Colonic mucosa (tissue), 4 donors: ENCODE results near the gene GNAT2. TPM values are rescaled to one million over a fixed set of nuclear protein-coding genes. Genes with fewer than 3 reads are reported as not detected.

Experiments used
- DNase-seq: peaks from one replicate; pipeline ENCODE4 v3.0.0-alpha.2; 2020
- H3K27ac ChIP-seq: fragments of 200-600 bp; one replicate; pipeline ENCODE4 v1.8.0; 2021
- H3K27me3 ChIP-seq: fragments of 200-600 bp; one replicate; pipeline ENCODE4 v1.8.0; 2021
- H3K36me3 ChIP-seq: fragments of 200-600 bp; one replicate; pipeline ENCODE4 v1.8.0; 2021
- H3K4me1 ChIP-seq: fragments of 200-600 bp; one replicate; pipeline ENCODE4 v1.8.0; 2021; ENCODE audit warnings: mild to moderate bottlenecking
- H3K4me3 ChIP-seq: fragments of 200-600 bp; one replicate; pipeline ENCODE4 v1.8.0; 2021
- H3K9ac ChIP-seq, 2 donors: one replicate each; pipeline ENCODE4 v1.7.0; 2013; ENCODE audit warnings: control low read depth in 2 of 2, low read depth in 2 of 2, low read length in 2 of 2
- H3K9me3 ChIP-seq: fragments of 200-600 bp; one replicate; pipeline ENCODE4 v1.8.0; 2021
- intact Hi-C: fragments of 100-400 bp; cut with DNase I; formaldehyde crosslinking; loops from one replicate; pipeline ENCODE4 v1.14.1; 2022
- total RNA-seq, 2 donors: library from RNA; stranded (reverse); fragmentation: NEBNext Ultra II Directional in 1 of 2; extraction: Animal tissue kit (Norgen Biotek cat#: 25700) in 1 of 2; gene quantifications; one replicate each; pipeline ENCODE4 v1.2.1, GENCODE V29; 2021
- TF ChIP-seq, protein P1 (sequence below): fragments of 200-600 bp; IDR thresholded peaks from one replicate; pipeline ENCODE4 v1.8.0; 2022; ENCODE audit warnings: antibody characterized with exemption, mild to moderate bottlenecking
- donor health status: healthy.
- donor health status: DM: no; HTN: no; CAD: no.
- donor health status: DM: no; HTN: no; CAD: no.

Gene GNAT2
- total RNA-seq, 2 donors from 2014 or later: 0.32 TPM; not detected in 1

DNA sequence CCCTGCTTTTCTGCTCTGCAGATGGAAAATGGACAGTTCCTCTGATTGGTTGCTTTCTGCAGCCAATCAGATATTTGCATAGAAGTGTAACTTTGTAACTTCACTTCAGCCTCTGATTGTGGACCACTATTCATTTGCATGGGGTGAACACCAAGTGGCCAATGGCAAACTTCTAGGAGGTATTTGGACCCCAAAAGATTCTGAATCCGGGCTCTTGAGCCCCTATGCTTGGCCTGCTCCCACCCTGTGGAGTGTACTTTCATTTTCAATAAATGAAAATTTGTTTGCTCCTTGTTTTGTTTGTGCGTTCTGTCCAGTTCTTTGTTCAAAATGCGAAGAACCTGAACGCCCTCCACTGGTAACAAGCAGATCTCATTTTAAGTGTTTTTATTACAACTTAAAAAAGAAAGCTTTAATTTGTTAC is 30.1 kb upstream of the GNAT2 start:
- no peaks in the 10 kb centered on the region for H3K4me1 ChIP-seq
- H3K4me3 ChIP-seq: no peak overlapping the region
- H3K36me3 ChIP-seq: no peaks in the 10 kb centered on the region
- no peak for DNase-seq
- no peaks in the 10 kb centered on the region for H3K27me3 ChIP-seq
- no peak overlapping the region for H3K9ac ChIP-seq
- TF ChIP-seq, protein P1, sequence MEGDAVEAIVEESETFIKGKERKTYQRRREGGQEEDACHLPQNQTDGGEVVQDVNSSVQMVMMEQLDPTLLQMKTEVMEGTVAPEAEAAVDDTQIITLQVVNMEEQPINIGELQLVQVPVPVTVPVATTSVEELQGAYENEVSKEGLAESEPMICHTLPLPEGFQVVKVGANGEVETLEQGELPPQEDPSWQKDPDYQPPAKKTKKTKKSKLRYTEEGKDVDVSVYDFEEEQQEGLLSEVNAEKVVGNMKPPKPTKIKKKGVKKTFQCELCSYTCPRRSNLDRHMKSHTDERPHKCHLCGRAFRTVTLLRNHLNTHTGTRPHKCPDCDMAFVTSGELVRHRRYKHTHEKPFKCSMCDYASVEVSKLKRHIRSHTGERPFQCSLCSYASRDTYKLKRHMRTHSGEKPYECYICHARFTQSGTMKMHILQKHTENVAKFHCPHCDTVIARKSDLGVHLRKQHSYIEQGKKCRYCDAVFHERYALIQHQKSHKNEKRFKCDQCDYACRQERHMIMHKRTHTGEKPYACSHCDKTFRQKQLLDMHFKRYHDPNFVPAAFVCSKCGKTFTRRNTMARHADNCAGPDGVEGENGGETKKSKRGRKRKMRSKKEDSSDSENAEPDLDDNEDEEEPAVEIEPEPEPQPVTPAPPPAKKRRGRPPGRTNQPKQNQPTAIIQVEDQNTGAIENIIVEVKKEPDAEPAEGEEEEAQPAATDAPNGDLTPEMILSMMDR: no peak
- no peak overlapping the region for H3K27ac ChIP-seq
- intact Hi-C loops: no loop called here
- H3K9me3 ChIP-seq: no peaks in the 10 kb centered on the region

DNA sequence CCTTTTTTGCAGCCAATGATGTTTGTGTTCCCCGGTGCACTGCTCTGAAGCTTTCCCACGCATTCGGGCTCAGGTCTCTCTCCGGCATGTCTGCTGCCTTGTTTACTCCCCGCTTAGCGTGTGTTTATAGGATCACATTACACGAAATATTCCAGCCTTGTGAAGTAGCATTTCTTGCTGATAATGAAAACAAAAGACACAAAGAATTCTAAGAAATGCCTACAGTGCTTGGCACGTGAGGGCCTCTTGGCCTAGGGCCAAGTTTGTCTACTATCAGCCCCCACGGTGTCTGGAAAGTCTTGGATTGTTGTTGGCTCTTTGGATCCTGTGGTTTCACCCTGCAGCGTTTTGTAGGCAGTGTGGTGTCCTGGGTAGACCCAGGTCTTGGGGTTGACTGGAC is 25.3 kb upstream of the GNAT2 start:
- H3K36me3 ChIP-seq: no peaks in the 10 kb centered on the region
- H3K4me1 ChIP-seq: peaks cover 4% of the 10 kb centered on the region
- no peaks in the 10 kb centered on the region for H3K27me3 ChIP-seq
- no peak overlapping the region for H3K27ac ChIP-seq
- DNase-seq: no peak
- TF ChIP-seq, protein P1: no peak
- no peaks in the 10 kb centered on the region for H3K9me3 ChIP-seq
- intact Hi-C loops: no loop called here
- H3K4me3 ChIP-seq: no peak overlapping the region
- H3K9ac ChIP-seq: no peak overlapping the region

DNA sequence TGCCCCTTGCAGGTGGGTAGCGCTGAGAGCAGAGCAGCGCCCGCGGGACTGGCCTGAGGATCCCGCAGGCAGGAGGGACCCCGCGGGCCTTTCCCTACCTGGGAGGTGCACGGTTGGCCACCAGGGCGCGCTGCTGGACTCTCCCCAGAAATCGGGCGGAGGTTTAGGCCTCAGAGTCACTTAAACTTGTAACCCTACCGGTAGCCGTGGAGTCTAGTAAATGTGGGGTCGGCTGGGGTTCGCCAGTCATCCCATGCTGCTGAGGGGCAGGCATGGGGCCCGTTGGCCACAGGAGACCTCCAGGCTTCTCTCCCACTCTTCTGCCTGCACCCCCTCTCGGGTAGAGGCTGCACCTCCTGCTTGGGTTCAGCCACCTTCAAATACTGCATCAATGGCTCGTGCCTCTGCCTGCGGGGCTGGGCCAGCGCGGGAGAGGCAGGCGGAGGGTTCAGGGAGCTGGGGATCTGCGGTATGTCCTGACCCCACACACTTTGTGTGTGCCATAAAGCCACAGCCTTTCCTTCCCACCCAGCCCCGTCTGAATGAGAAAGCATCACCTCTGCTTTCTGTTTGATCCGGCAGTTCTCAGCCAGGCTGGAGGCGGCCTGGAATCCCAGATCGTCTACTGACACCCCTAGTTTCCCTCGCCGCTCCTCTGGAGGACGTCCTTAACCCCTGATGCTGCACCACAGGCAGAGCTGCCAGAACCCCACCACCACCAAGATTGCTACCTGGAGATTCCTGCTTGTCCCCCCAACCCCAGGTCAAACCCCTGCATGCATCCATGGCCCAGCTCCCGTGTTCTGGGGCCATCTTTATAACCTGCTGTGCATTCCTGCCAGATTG is 24.2 kb upstream of the GNAT2 start:
- Histone ChIP-seq H3K4me1 (peaks cover 4% of the 10 kb centered on the region), H3K36me3 (no peaks in the 10 kb centered on the region), H3K9ac (peak overlapping the region in 1 of 2 donors; percentile 46), H3K27me3 (no peaks in the 10 kb centered on the region), H3K4me3 (no peak overlapping the region), H3K9me3 (no peaks in the 10 kb centered on the region), H3K27ac (no peak overlapping the region)
- TF ChIP-seq, protein P1: peak; percentile 91
- intact Hi-C loops: loop anchor here (2.0 kb wide), 1 partner anchor 129 kb away; no protein-coding TSS in a partner anchor
- peak; percentile 90 for DNase-seq

DNA sequence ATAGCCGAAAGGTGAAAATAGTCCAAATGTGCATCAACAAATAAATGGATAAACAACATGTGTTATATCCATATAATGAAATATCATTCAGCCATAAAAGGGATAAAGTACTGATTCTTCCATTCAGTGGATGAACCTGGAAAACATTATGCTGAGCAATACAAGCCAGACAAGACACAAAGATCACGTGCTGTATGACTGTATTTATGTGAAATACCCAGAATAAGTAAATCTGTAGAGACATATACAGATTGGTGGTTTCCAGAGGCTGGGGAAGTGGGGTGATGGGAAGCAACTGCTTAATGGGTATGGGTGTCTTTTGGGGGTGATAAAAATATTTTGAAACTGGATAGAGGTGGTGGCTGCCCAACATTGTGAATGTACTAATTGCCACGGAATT is 23.2 kb upstream of the GNAT2 start:
- H3K27ac ChIP-seq: no peak overlapping the region
- no peak for DNase-seq
- H3K9ac ChIP-seq: no peak overlapping the region
- H3K4me3 ChIP-seq: no peak overlapping the region
- intact Hi-C loops: loop anchor here (2.0 kb wide), 1 partner anchor 130 kb away; no protein-coding TSS in a partner anchor
- H3K9me3 ChIP-seq: no peaks in the 10 kb centered on the region
- no peaks in the 10 kb centered on the region for H3K27me3 ChIP-seq
- no peaks in the 10 kb centered on the region for H3K36me3 ChIP-seq
- TF ChIP-seq, protein P1: no peak
- H3K4me1 ChIP-seq: peaks cover 4% of the 10 kb centered on the region

DNA sequence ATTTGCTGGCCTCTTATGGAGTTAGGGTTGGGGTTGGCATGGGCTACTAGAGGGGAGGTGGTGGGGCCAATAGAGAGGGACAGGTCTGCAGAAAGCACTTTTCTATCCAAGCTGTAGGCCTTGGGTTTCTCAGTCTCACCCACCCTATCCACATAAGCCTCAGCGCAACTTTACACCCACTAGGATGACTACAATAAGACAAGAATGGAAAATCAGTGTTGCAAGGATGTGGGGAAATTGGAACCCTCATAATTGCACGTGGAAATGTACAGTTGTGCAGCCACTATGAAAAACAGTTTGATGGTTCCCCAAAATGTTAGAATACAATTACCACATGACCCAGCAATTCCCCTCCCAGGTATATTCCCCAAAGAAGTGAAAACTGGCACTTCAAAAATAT is 22.4 kb upstream of the GNAT2 start:
- H3K9me3 ChIP-seq: no peaks in the 10 kb centered on the region
- no peak for DNase-seq
- TF ChIP-seq, protein P1: no peak
- H3K27ac ChIP-seq: no peak overlapping the region
- H3K27me3 ChIP-seq: no peaks in the 10 kb centered on the region
- H3K4me3 ChIP-seq: no peak overlapping the region
- no peaks in the 10 kb centered on the region for H3K36me3 ChIP-seq
- intact Hi-C loops: loop anchor here (2.0 kb wide), 1 partner anchor 131 kb away; no protein-coding TSS in a partner anchor
- peaks cover 4% of the 10 kb centered on the region for H3K4me1 ChIP-seq
- H3K9ac ChIP-seq: no peak overlapping the region
